HepG2 (cell line): Measurements from ENCODE around the gene ZFAND6. TPM values are rescaled to one million over a fixed set of nuclear protein-coding genes. Genes with fewer than 3 reads are reported as not detected.

Experiments used
- ATF7-NPFF ChIP-seq: sonication (generic); formaldehyde crosslinking; IDR thresholded peaks from 2 replicates; pipeline ENCODE4 v1.8.1; 2023; ENCODE audit warnings: mild to moderate bottlenecking, low read depth, missing genetic modification reagents, moderate library complexity
- CHD2 ChIP-seq: IDR thresholded peaks from 2 replicates; pipeline ENCODE4 v1.6.1; 2011; ENCODE audit warnings: low read depth, low read length, improper control_type of control experiment
- CTCF ChIP-seq: sonication (generic); formaldehyde crosslinking; IDR thresholded peaks from 2 replicates; pipeline ENCODE4 v1.5.0; 2020; ENCODE audit warnings: mild to moderate bottlenecking, missing genetic modification reagents, moderate library complexity
- DNMT3B ChIP-seq: conservative IDR thresholded peaks from 2 replicates; pipeline ENCODE4 v1.6.1; 2016; ENCODE audit warnings: missing biosample characterization, control low read depth
- GPBP1L1 ChIP-seq: sonication (generic); formaldehyde crosslinking; IDR thresholded peaks from 2 replicates; pipeline ENCODE4 v1.5.0; 2020; ENCODE audit warnings: mild to moderate bottlenecking, missing genetic modification reagents
- KLF15 ChIP-seq: sonication (generic); formaldehyde crosslinking; IDR thresholded peaks from 2 replicates; pipeline ENCODE4 v1.8.1; 2023; ENCODE audit warnings: borderline replicate concordance, mild to moderate bottlenecking, inconsistent platforms, missing genetic modification reagents, mixed read lengths
- NFYB ChIP-seq: sonication (generic); formaldehyde crosslinking; IDR thresholded peaks from 2 replicates; pipeline ENCODE4 v1.4.0; 2020; ENCODE audit warnings: missing genetic modification reagents
- PTBP1 ChIP-seq: fragments of 200-400 bp; formaldehyde crosslinking; IDR thresholded peaks from 2 replicates; pipeline ENCODE4 v1.6.1; 2018; ENCODE audit warnings: low read length, low read depth; ENCODE audit not compliant: poor library complexity, severe bottlenecking
- REST ChIP-seq, 2 experiments: IDR thresholded peaks; 2 replicates each; pipeline ENCODE4 v1.6.1; 2011 to 2012; ENCODE audit warnings: low read length in 2 of 2, borderline replicate concordance in 1 of 2, low read depth in 1 of 2, mild to moderate bottlenecking in 1 of 2, moderate library complexity in 1 of 2
- SMC3 ChIP-seq: IDR thresholded peaks from 2 replicates; pipeline ENCODE4 v1.6.1; 2011; ENCODE audit warnings: low read length, improper control_type of control experiment
- SP2 ChIP-seq: sonication (generic); formaldehyde crosslinking; IDR thresholded peaks from 2 replicates; pipeline ENCODE4 v1.5.1; 2020; ENCODE audit warnings: mild to moderate bottlenecking, missing genetic modification reagents
- ZNF142 ChIP-seq: sonication (generic); formaldehyde crosslinking; IDR thresholded peaks from 2 replicates; pipeline ENCODE4 v1.4.0; 2020; ENCODE audit warnings: missing genetic modification reagents
- ZNF160 ChIP-seq: sonication (generic); formaldehyde crosslinking; IDR thresholded peaks from 2 replicates; pipeline ENCODE4 v1.8.0; 2022; ENCODE audit warnings: mild to moderate bottlenecking, inconsistent platforms, missing genetic modification reagents
- ZNF335 ChIP-seq: sonication (generic); formaldehyde crosslinking; IDR thresholded peaks from 2 replicates; pipeline ENCODE4 v1.4.0; 2020; ENCODE audit warnings: missing genetic modification reagents
- ZNF552 ChIP-seq: sonication (generic); formaldehyde crosslinking; IDR thresholded peaks from 2 replicates; pipeline ENCODE4 v1.9.0; 2022; ENCODE audit warnings: missing genetic modification reagents, mild to moderate bottlenecking, borderline replicate concordance
- ZNF780A ChIP-seq: sonication (generic); formaldehyde crosslinking; IDR thresholded peaks from 2 replicates; pipeline ENCODE4 v1.8.0; 2022; ENCODE audit warnings: mild to moderate bottlenecking, missing genetic modification reagents, moderate library complexity
- polyA plus RNA-seq, 8 experiments: library from polyadenylated mRNA; depleted of rRNA in 3 of 8; stranded (reverse) in 7 of 8; unstranded in 1 of 8; fragments of >200 nt; fragmentation: Illumina TruSeq in 4 of 8; extraction: Trizol in 4 of 8; gene quantifications; 2 replicates each; pipeline versions ENCODE4 v1.2.1 to v1.2.3, GENCODE V29; 2011 to 2016; ENCODE audit warnings: low read depth in 4 of 8, missing spikeins in 1 of 8, mixed read lengths in 1 of 8; ENCODE audit not compliant: insufficient read depth in 1 of 8
- total RNA-seq, 5 experiments: library from RNA; depleted of rRNA; stranded (reverse); fragments of >200 nt; fragmentation: Illumina TruSeq; extraction: Trizol; gene quantifications; 2 replicates each; pipeline ENCODE4 v1.2.3, GENCODE V29; 2016; ENCODE audit warnings: low read depth in 1 of 5

ZFAND6 gene
- total and polyA plus RNA-seq, 2 of the 13 experiments (the other 11 are each of a cell fraction or from before 2014, with no cell fraction given) = 84.2 to 115 TPM

- no peak for TF ChIP-seq SP2 (CRISPR knock-in tag)
- no peak for TF ChIP-seq ZNF780A (CRISPR knock-in tag)
- TF ChIP-seq CTCF (CRISPR knock-in tag) = peak; percentile 95
- TF ChIP-seq PTBP1 = no peak
- TF ChIP-seq ZNF142 (CRISPR knock-in tag) = no peak
- no peak for TF ChIP-seq KLF15 (CRISPR knock-in tag)
- no peak for TF ChIP-seq CHD2
- TF ChIP-seq ATF7-NPFF (CRISPR knock-in tag) = no peak
- no peak for TF ChIP-seq DNMT3B (CRISPR knock-in tag)
- TF ChIP-seq ZNF335 (CRISPR knock-in tag) = no peak
- TF ChIP-seq GPBP1L1 (CRISPR knock-in tag) = no peak
- TF ChIP-seq ZNF552 (CRISPR knock-in tag) = no peak
- TF ChIP-seq ZNF160 = no peak
- TF ChIP-seq NFYB (CRISPR knock-in tag) = no peak
- TF ChIP-seq SMC3 = peak; percentile 95
- TF ChIP-seq REST (IDR thresholded peaks at IDR 0.05; ENCODE audit: borderline replicate concordance in 1 of 2, low read depth in 1 of 2, low read length in 2 of 2) = no peak
Measured at GRCh38 chr15:80173022-80173759, 113.7 kb downstream of the ZFAND6 start (continued).
